PC-3 (cell line): ENCODE data around the gene USP21. TPM values are rescaled to one million over a fixed set of nuclear protein-coding genes. Genes with fewer than 3 reads are reported as not detected.

Experiments
- ATAC-seq: fragments of 200-7000 bp; cut with Tn5 transposase; 2 replicates; pipeline ENCODE4 v1.9.1; 2020; ENCODE audit warnings: mild to moderate bottlenecking, moderate library complexity
- BruUV-seq: library from RNA; stranded (reverse); fragments of 400-500 nt; replicated peaks from 2 replicates; lab custom pipeline; 2021; lab: Mats Ljungman, UMichigan
- CTCF ChIA-PET: fragments of 300-600 bp; sonication (Branson Sonifier 250); formaldehyde crosslinking; loops from one replicate; lab custom pipeline; 2022; ENCODE audit warnings: antibody characterized with exemption; lab: Charles Lee
- POLR2A ChIA-PET: fragments of 300-600 bp; sonication (Branson Sonifier 250); formaldehyde crosslinking; loops from one replicate; lab custom pipeline; 2022; ENCODE audit warnings: antibody characterized with exemption; ENCODE audit not compliant: unreplicated experiment; lab: Charles Lee
- DNase-seq: peaks from one replicate; pipeline ENCODE4 v3.0.0-alpha.2; 2015
- H2AFZ ChIP-seq: fragments of 300-600 bp; sonication (generic); 2 replicates; pipeline ENCODE4 v1.6.0; 2016; ENCODE audit warnings: antibody characterized with exemption, low read length
- H3F3A ChIP-seq: fragments of 300-600 bp; sonication (generic); one replicate; pipeline ENCODE4 v1.6.0; 2017; ENCODE audit warnings: antibody characterized with exemption, low read length, control low read depth, mild to moderate bottlenecking; ENCODE audit not compliant: unreplicated experiment
- H3K27ac ChIP-seq: fragments of 300-600 bp; sonication (generic); 2 replicates; pipeline ENCODE4 v1.5.1; 2016; ENCODE audit warnings: mild to moderate bottlenecking, low read length
- H3K27me3 ChIP-seq: fragments of 300-600 bp; sonication (generic); 2 replicates; pipeline ENCODE4 v1.6.1; 2016; ENCODE audit warnings: low read length, mixed read lengths
- H3K36me3 ChIP-seq: fragments of 300-600 bp; sonication (generic); 2 replicates; pipeline ENCODE4 v1.6.1; 2016; ENCODE audit warnings: low read depth, mixed run types, low read length, mixed read lengths
- H3K4me1 ChIP-seq: fragments of 300-600 bp; sonication (generic); 2 replicates; pipeline ENCODE4 v1.5.1; 2016; ENCODE audit warnings: low read length; ENCODE audit not compliant: insufficient read depth
- H3K4me2 ChIP-seq: fragments of 300-600 bp; sonication (generic); 2 replicates; pipeline ENCODE4 v1.6.0; 2016; ENCODE audit warnings: low read length
- H3K4me3 ChIP-seq: fragments of 300-600 bp; sonication (generic); 2 replicates; pipeline ENCODE4 v1.5.1; 2016; ENCODE audit warnings: mild to moderate bottlenecking, low read length, mixed read lengths
- H3K79me2 ChIP-seq: fragments of 300-600 bp; sonication (generic); 2 replicates; pipeline ENCODE4 v1.6.1; 2017; ENCODE audit warnings: low read length, mixed read lengths
- H3K9ac ChIP-seq: fragments of 300-600 bp; sonication (generic); 2 replicates; pipeline ENCODE4 v1.6.0; 2016; ENCODE audit warnings: mild to moderate bottlenecking, low read length
- H3K9me2 ChIP-seq: fragments of 300-600 bp; sonication (generic); replicated peaks from 2 replicates; pipeline ENCODE4 v1.6.1; 2016; ENCODE audit warnings: mixed run types, low read length, mixed read lengths
- H3K9me3 ChIP-seq: fragments of 300-600 bp; sonication (generic); 2 replicates; pipeline ENCODE4 v1.6.1; 2016; ENCODE audit warnings: low read length, mixed read lengths
- H4K20me1 ChIP-seq: fragments of 300-600 bp; sonication (generic); 2 replicates; pipeline ENCODE4 v1.6.1; 2016; ENCODE audit warnings: low read length, mixed read lengths
- EZH2 ChIP-seq: fragments of 300-600 bp; sonication (generic); IDR thresholded peaks from one replicate; pipeline ENCODE4 v1.6.1; 2017; ENCODE audit warnings: antibody characterized with exemption, mild to moderate bottlenecking, low read length; ENCODE audit not compliant: unreplicated experiment
- EZH2phosphoT487 ChIP-seq: fragments of 300-600 bp; sonication (generic); IDR thresholded peaks from 2 replicates; pipeline ENCODE4 v1.6.1; 2018; ENCODE audit warnings: mild to moderate bottlenecking, antibody characterized with exemption, low read length, borderline replicate concordance
- intact Hi-C: fragments of 100-400 bp; cut with micrococcal nuclease; formaldehyde crosslinking; loops from 2 replicates; pipeline ENCODE4 v1.9.0; 2023
- total RNA-seq: library from RNA; depleted of rRNA; stranded (reverse); fragments of >200 nt; gene quantifications from 2 replicates; pipeline ENCODE4 v1.2.3, GENCODE V29; 2014
- TF ChIP-seq, protein P1 (sequence below): fragments of 300-600 bp; sonication (generic); conservative IDR thresholded peaks from 2 replicates; pipeline ENCODE4 v1.5.1; 2017; ENCODE audit warnings: antibody characterized with exemption, low read depth, mild to moderate bottlenecking, low read length

USP21 gene
- total RNA-seq, 1 experiment from 2014 or later = 20.6 TPM

DNA sequence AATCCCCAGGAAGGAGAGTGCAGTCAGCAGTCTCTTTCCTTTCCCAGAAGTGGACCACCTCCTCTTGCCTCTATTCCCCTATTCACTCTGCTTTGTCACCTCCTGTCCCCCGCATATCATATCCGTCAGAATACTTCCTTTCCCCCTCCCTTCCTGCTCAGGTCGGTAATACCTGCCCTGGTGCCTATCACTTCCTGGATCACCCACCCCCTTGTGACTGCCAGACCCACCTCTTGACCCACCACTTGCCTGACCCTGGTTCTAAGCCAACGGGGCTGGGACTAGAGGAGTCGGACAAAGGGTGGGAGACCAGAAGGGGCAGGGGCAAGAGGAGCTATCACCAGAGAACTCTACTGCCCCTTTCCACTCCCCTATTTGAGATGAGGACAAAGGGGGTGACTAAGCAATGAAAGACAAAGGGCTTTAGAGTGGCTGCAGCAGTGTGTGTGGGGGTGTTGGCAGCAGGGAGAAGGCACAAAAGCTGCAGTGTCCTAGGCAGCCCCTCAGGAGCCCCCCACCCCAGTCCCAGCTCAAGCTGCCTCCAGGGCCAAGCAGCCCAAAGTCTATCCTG, 41.2 kb downstream of the USP21 start:
- Histone ChIP-seq H3K79me2 (peaks cover 29% of the 10 kb centered on the region), H3K4me1 (peaks cover 26% of the 10 kb centered on the region), H3K9ac (no peak overlapping the region), H3K36me3 (peaks cover 12% of the 10 kb centered on the region; the same call in 1 of the 2 replicates), H3K4me2 (no peak overlapping the region), H2AFZ (no peak overlapping the region), H4K20me1 (no peaks in the 10 kb centered on the region), H3K9me3 (no peaks in the 10 kb centered on the region), H3K4me3 (no peak overlapping the region), H3F3A (no peaks in the 10 kb centered on the region), H3K27ac (no peak overlapping the region), H3K27me3 (no peaks in the 10 kb centered on the region), H3K9me2 (no peaks in the 10 kb centered on the region)
- no peak for ATAC-seq
- no peak for DNase-seq
- intact Hi-C loops = no loop called here
- ChIA-PET CTCF (no interaction called here), POLR2A (no interaction called here)
- TF ChIP-seq, protein P1, sequence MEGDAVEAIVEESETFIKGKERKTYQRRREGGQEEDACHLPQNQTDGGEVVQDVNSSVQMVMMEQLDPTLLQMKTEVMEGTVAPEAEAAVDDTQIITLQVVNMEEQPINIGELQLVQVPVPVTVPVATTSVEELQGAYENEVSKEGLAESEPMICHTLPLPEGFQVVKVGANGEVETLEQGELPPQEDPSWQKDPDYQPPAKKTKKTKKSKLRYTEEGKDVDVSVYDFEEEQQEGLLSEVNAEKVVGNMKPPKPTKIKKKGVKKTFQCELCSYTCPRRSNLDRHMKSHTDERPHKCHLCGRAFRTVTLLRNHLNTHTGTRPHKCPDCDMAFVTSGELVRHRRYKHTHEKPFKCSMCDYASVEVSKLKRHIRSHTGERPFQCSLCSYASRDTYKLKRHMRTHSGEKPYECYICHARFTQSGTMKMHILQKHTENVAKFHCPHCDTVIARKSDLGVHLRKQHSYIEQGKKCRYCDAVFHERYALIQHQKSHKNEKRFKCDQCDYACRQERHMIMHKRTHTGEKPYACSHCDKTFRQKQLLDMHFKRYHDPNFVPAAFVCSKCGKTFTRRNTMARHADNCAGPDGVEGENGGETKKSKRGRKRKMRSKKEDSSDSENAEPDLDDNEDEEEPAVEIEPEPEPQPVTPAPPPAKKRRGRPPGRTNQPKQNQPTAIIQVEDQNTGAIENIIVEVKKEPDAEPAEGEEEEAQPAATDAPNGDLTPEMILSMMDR = no peak
- TF ChIP-seq EZH2phosphoT487 (no peak), EZH2 (no peak)
- no TSS peak for BruUV-seq

DNA sequence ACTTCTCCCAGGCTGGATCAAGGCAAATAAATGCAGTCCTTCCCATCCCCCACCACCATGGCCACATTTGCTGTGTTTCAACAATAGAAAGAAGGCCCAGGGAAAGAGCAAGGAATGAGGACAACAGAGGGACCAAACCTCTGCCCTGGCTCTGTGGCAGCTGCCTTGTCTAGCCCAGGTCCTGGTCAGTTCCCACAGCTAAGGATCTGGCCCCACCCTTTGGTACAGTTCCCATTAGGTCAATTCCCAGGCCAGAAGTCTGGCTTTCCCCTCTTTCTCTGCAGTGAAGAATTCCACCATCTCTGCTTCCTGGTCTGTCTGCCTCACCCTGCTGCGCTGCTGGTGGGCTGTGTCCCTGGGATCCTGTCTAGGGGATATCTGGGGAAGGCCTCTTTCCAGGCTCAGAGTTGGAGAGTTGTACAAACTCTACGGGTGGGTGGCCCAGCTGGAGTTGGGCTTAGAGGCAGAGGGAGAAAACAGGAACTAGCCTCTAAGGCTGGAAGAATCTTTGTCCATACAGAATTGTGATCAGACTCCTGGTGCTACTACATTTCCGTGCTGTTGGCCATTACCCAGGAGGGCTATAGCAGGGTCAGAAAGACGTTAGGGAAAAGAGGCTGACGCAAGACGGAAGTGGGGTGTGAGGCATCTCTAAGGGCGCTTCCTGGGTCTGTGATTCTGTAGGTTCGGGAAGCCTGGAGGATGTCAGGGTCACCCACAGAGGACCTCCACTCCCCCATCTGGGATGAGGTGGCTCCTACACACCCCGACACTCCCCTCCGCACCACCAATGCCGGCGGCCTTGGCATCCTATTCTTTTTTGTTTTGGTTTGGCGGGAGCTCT, 41.9 kb downstream of the USP21 start:
- peak overlapping the region; percentile 79 for H2AFZ ChIP-seq
- H3K4me1 ChIP-seq = peaks cover 26% of the 10 kb centered on the region
- TF ChIP-seq EZH2 = no peak
- no peak for TF ChIP-seq EZH2phosphoT487
- TF ChIP-seq, protein P1 = no peak
- H3K27me3 ChIP-seq = no peaks in the 10 kb centered on the region
- H3K9me2 ChIP-seq = no peaks in the 10 kb centered on the region
- H3K79me2 ChIP-seq = peaks cover 29% of the 10 kb centered on the region
- POLR2A ChIA-PET = interaction anchor here (0.6 to 1.0 kb wide), 2 partner anchors 213 to 231 kb away, joined by 4 to 11 read pairs; no protein-coding TSS in a partner anchor
- peak overlapping the region; percentile 81 for H3K4me3 ChIP-seq
- H3K9me3 ChIP-seq = no peaks in the 10 kb centered on the region
- peak overlapping the region; percentile 60 for H3K27ac ChIP-seq
- CTCF ChIA-PET = interaction anchor here (1.1 to 2.0 kb wide), 2 partner anchors 19 to 24 kb away, joined by 3 to 13 read pairs; partner anchors contain the start of gene TOMM40L
- H3K36me3 ChIP-seq = peaks cover 15% of the 10 kb centered on the region; the same call in 1 of the 2 replicates
- peak overlapping the region; percentile 85 for H3K4me2 ChIP-seq
- H3K9ac ChIP-seq = peak overlapping the region; percentile 90
- no peaks in the 10 kb centered on the region for H3F3A ChIP-seq
- H4K20me1 ChIP-seq = no peaks in the 10 kb centered on the region
- ATAC-seq (no peak), DNase-seq (no peak)
- BruUV-seq = TSS peak; percentile 97
- intact Hi-C loops = no loop called here
